Right ventricle myocardium superior (tissue), 1 donor: ENCODE measurements around the gene TUBG1. TPM values are rescaled to one million over a fixed set of nuclear protein-coding genes. Genes with fewer than 3 reads are reported as not detected.
"Not testable (repeated sequence)": the region's sequence is repeated elsewhere in the genome, so short reads cannot be mapped to it uniquely, and the experiment has no call there.

Source experiments
- ATAC-seq: fragments of 200-7000 bp; cut with Tn5 transposase; one replicate; pipeline ENCODE4 v1.9.1; 2020; ENCODE audit warnings: mild to moderate bottlenecking; ENCODE audit not compliant: poor library complexity
- DNase-seq: peaks from one replicate; pipeline ENCODE4 v3.0.0-alpha.2; 2020
- intact Hi-C: fragments of 100-400 bp; cut with DNase I; formaldehyde crosslinking; loops from one replicate; pipeline ENCODE4 v1.11.2; 2022
- total RNA-seq: library from RNA; stranded (reverse); fragmentation: NEBNext Ultra II Directional; extraction: Animal tissue kit (Norgen Biotek cat#: 25700); gene quantifications from one replicate; pipeline ENCODE4 v1.2.1, GENCODE V29; 2021
- donor health status: DM: no; HTN: yes; CAD: no; lungs with severe emphysema.

TUBG1 gene
- total RNA-seq, 1 donor from 2014 or later, result 49.1 TPM

- DNase-seq, result no peak
- no peak for ATAC-seq
- intact Hi-C loops, result no loop called here
Observed at GRCh38 chr17:42613699-42614295, 4.3 kb downstream of the TUBG1 start.

GRCh38 chr17:42617956-42618431 is 8.5 kb downstream of the TUBG1 start:
- intact Hi-C loops, result no loop called here
- ATAC-seq (peak; percentile 32), DNase-seq (no peak)

GRCh38 chr17:42618442-42619150 is 9.1 kb downstream of the TUBG1 start:
- DNase-seq, result peak; percentile 72
- peak; percentile 95 for ATAC-seq

GRCh38 chr17:42621987-42622386 is 12.5 kb downstream of the TUBG1 start:
- ATAC-seq, intact Hi-C loops, DNase-seq: not testable (repeated sequence)

More at GRCh38 chr17:42618442-42619150, 9.1 kb downstream of the TUBG1 start:
- intact Hi-C loops, result no loop called here

- ATAC-seq (no peak), DNase-seq (no peak)
- intact Hi-C loops, result no loop called here
Observed at GRCh38 chr17:42623271-42623670, 13.8 kb downstream of the TUBG1 start.

GRCh38 chr17:42623732-42624596 is 14.5 kb downstream of the TUBG1 start:
- no peak for DNase-seq
- ATAC-seq, result peak; percentile 31

GRCh38 chr17:42627032-42627764 is 17.7 kb downstream of the TUBG1 start:
- intact Hi-C loops, DNase-seq, ATAC-seq: not testable (repeated sequence)

More at GRCh38 chr17:42623732-42624596, 14.5 kb downstream of the TUBG1 start:
- intact Hi-C loops, result no loop called here

GRCh38 chr17:42629411-42630009 is 20.0 kb downstream of the TUBG1 start:
- intact Hi-C loops, result no loop called here
- no peak for DNase-seq
- no peak for ATAC-seq

GRCh38 chr17:42632949-42633444 is 23.5 kb downstream of the TUBG1 start:
- intact Hi-C loops, result no loop called here
- DNase-seq (no peak), ATAC-seq (no peak)

GRCh38 chr17:42639525-42640113 is 30.1 kb downstream of the TUBG1 start:
- DNase-seq (no peak), ATAC-seq (no peak)
- intact Hi-C loops, result no loop called here

GRCh38 chr17:42640121-42640520 is 30.6 kb downstream of the TUBG1 start:
- ATAC-seq (no peak), DNase-seq (no peak)
- intact Hi-C loops, result no loop called here

GRCh38 chr17:42642336-42642735 is 32.9 kb downstream of the TUBG1 start:
- intact Hi-C loops, result no loop called here
- ATAC-seq (no peak), DNase-seq (no peak)

GRCh38 chr17:42647778-42648177 is 38.3 kb downstream of the TUBG1 start:
- no peak for ATAC-seq
- intact Hi-C loops, result no loop called here
- no peak for DNase-seq

- ATAC-seq (no peak), DNase-seq (no peak)
- intact Hi-C loops, result no loop called here
Observed at GRCh38 chr17:42651392-42651791, 41.9 kb downstream of the TUBG1 start.

GRCh38 chr17:42653179-42654124 is 44.0 kb downstream of the TUBG1 start:
- DNase-seq, result peak; percentile 82
- intact Hi-C loops, result no loop called here
- peak; percentile 88 for ATAC-seq

- ATAC-seq, result no peak
- intact Hi-C loops, result no loop called here
- no peak for DNase-seq
Observed at GRCh38 chr17:42655528-42655927, 46.0 kb downstream of the TUBG1 start.
